GM12878 (cell line): ENCODE data around the gene MRPL28. TPM values are rescaled to one million over a fixed set of nuclear protein-coding genes. Genes with fewer than 3 reads are reported as not detected.
A peak's percentile ranks its signal among the peaks of the same experiment; 100 is the strongest.

ENCODE experiments used
- BCL3 ChIP-seq: IDR thresholded peaks from 2 replicates; pipeline ENCODE4 v1.6.1; 2011; ENCODE audit warnings: borderline replicate concordance, low read depth, mild to moderate bottlenecking, moderate library complexity, low read length; ENCODE audit not compliant: insufficient read depth, poor library complexity, severe bottlenecking
- CBFB ChIP-seq: IDR thresholded peaks from 2 replicates; pipeline ENCODE4 v1.6.1; 2016; ENCODE audit warnings: antibody characterized with exemption, low read depth
- CBX5 ChIP-seq: sonication (generic); IDR thresholded peaks from 2 replicates; pipeline ENCODE4 v1.6.1; 2016; ENCODE audit warnings: low read depth, moderate library complexity, mild to moderate bottlenecking, inconsistent platforms
- CHD4 ChIP-seq: fragments of 200-600 bp; sonication (generic); IDR thresholded peaks from 2 replicates; pipeline ENCODE4 v1.6.1; 2016; ENCODE audit warnings: mild to moderate bottlenecking
- E2F4 ChIP-seq: IDR thresholded peaks from 2 replicates; pipeline ENCODE4 v1.6.1; 2012; ENCODE audit warnings: low read depth, low read length, improper control_type of control experiment
- MLLT1 ChIP-seq: fragments of 450-650 bp; IDR thresholded peaks from 2 replicates; pipeline ENCODE4 v1.6.1; 2016; ENCODE audit warnings: mild to moderate bottlenecking
- NBN ChIP-seq: fragments of 450-650 bp; IDR thresholded peaks from 2 replicates; pipeline ENCODE4 v1.6.1; 2016
- NFYB ChIP-seq: IDR thresholded peaks from 2 replicates; pipeline ENCODE4 v1.6.1; 2011; ENCODE audit warnings: low read depth, mild to moderate bottlenecking, low read length, improper control_type of control experiment, moderate library complexity; ENCODE audit not compliant: insufficient read depth
- PBX3 ChIP-seq: IDR thresholded peaks from 2 replicates; pipeline ENCODE4 v1.6.1; 2011; ENCODE audit warnings: mild to moderate bottlenecking, low read depth, low read length, moderate library complexity; ENCODE audit not compliant: insufficient replicate concordance
- PKNOX1 ChIP-seq: fragments of 450-650 bp; IDR thresholded peaks from 2 replicates; pipeline ENCODE4 v1.6.1; 2016; ENCODE audit warnings: mild to moderate bottlenecking
- RAD51 ChIP-seq: fragments of 450-650 bp; IDR thresholded peaks from 2 replicates; pipeline ENCODE4 v1.6.1; 2016; ENCODE audit warnings: moderate library complexity, mild to moderate bottlenecking, inconsistent platforms
- RBBP5 ChIP-seq: fragments of 200-600 bp; sonication (generic); conservative IDR thresholded peaks from 2 replicates; pipeline ENCODE4 v1.6.1; 2016
- RELA ChIP-seq: fragments of 450-650 bp; IDR thresholded peaks from 2 replicates; pipeline ENCODE4 v1.8.0; 2014; ENCODE audit warnings: borderline replicate concordance; ENCODE audit not compliant: partially characterized antibody
- REST ChIP-seq: IDR thresholded peaks from 2 replicates; pipeline ENCODE4 v1.6.1; 2012; ENCODE audit warnings: mild to moderate bottlenecking, low read depth, low read length
- SIN3A ChIP-seq: IDR thresholded peaks from 2 replicates; pipeline ENCODE4 v1.6.1; 2012; ENCODE audit warnings: low read depth, low read length, improper control_type of control experiment
- SREBF1 ChIP-seq: IDR thresholded peaks from 2 replicates; pipeline ENCODE4 v1.6.1; 2012; ENCODE audit warnings: mild to moderate bottlenecking, low read length
- SREBF2 ChIP-seq: IDR thresholded peaks from 2 replicates; pipeline ENCODE4 v1.6.1; 2012; ENCODE audit warnings: mild to moderate bottlenecking, low read length
- polyA plus RNA-seq, 11 experiments: library from polyadenylated mRNA; depleted of rRNA in 4 of 11; unstranded in 6 of 11; stranded (reverse) in 5 of 11; fragments of >200 nt; fragmentation: Nextera tagmentation in 4 of 11; fragmentation: Illumina TruSeq in 1 of 11; extraction: Ambion mirVana in 4 of 11; extraction: Trizol in 1 of 11; gene quantifications; 1 replicate in 1 of 11; 2 replicates in 10 of 11; pipeline versions ENCODE4 v1.2.1 to v1.2.3, GENCODE V29; 2011 to 2016; ENCODE audit warnings: inconsistent platforms in 2 of 11, missing spikeins in 2 of 11, low read depth in 1 of 11
- total RNA-seq, 4 experiments: library from RNA; depleted of rRNA in 3 of 4; stranded (reverse); fragments of >200 nt in 3 of 4; fragmentation: Illumina TruSeq in 1 of 4; extraction: Trizol in 1 of 4; gene quantifications; 2 replicates each; pipeline versions ENCODE4 v1.2.1 to v1.2.3, GENCODE V29; 2013 to 2021

MRPL28 gene
- total and polyA plus RNA-seq, 10 of the 15 experiments (the other 5 are each of a cell fraction or from before 2014, with no cell fraction given) = 1.6 to 185 (median 110) TPM

- TF ChIP-seq E2F4 (no peak), CBFB (no peak), NFYB (no peak), CHD4 (no peak), SREBF1 (no peak), SIN3A (no peak), PKNOX1 (no peak), NBN (peak; percentile 64), RELA (peak; percentile 62), MLLT1 (0 out of 2 replicates have a peak, but pooled peaks have one; percentile 39), CBX5 (no peak), RBBP5 (no peak), BCL3 (no peak), REST (no peak), PBX3 (no peak), SREBF2 (no peak), RAD51 (no peak)
Measured at GRCh38 chr16:401468-402348, 31.4 kb upstream of the MRPL28 start, which contains the start of gene DECR2 (continued).
